Lower leg skin (tissue), 4 donors: ENCODE data around the gene COASY. TPM values are rescaled to one million over a fixed set of nuclear protein-coding genes. Genes with fewer than 3 reads are reported as not detected.

Source experiments
- DNase-seq, 2 donors: peaks; one replicate each; pipeline ENCODE4 v3.0.0-alpha.2; 2019; ENCODE audit warnings: low spot score in 2 of 2
- H3K4me3 ChIP-seq: fragments of 200-600 bp; sonication (generic); 2 replicates; pipeline ENCODE4 v1.5.1; 2017; ENCODE audit warnings: mild to moderate bottlenecking, low read depth; ENCODE audit not compliant: poor library complexity, severe bottlenecking
- POLR2A ChIP-seq, 2 donors: fragments of 450-650 bp; IDR thresholded peaks; one replicate each; pipeline ENCODE4 v1.6.1; 2016 to 2017; ENCODE audit warnings: antibody characterized with exemption in 2 of 2, mild to moderate bottlenecking in 1 of 2, moderate library complexity in 1 of 2
- WGBS, 2 donors: methylation state at CpG; one replicate each; pipeline ENCODE4 v1.1.5; 2018; 5-methylcytosine and 5-hydroxymethylcytosine counted together
- intact Hi-C: fragments of 100-400 bp; cut with DNase I; formaldehyde crosslinking; loops from one replicate; pipeline ENCODE4 v1.15.0; 2023; ENCODE audit warnings: low total_unique reads
- total RNA-seq, 4 donors: library from RNA; depleted of rRNA; stranded (reverse); fragments of >200 nt; gene quantifications; one replicate each; pipeline ENCODE4 v1.1.0, GENCODE V29; 2016
- TF ChIP-seq, protein P1 (sequence below), 3 donors: fragments of 450-650 bp; IDR thresholded peaks; one replicate each; pipeline ENCODE4 v1.5.1; 2016; ENCODE audit warnings: antibody characterized with exemption in 3 of 3, mild to moderate bottlenecking in 3 of 3, moderate library complexity in 2 of 3

COASY gene
- total RNA-seq, 4 donors from 2014 or later, result 32.4 to 49.5 (median 41.7) TPM

DNA sequence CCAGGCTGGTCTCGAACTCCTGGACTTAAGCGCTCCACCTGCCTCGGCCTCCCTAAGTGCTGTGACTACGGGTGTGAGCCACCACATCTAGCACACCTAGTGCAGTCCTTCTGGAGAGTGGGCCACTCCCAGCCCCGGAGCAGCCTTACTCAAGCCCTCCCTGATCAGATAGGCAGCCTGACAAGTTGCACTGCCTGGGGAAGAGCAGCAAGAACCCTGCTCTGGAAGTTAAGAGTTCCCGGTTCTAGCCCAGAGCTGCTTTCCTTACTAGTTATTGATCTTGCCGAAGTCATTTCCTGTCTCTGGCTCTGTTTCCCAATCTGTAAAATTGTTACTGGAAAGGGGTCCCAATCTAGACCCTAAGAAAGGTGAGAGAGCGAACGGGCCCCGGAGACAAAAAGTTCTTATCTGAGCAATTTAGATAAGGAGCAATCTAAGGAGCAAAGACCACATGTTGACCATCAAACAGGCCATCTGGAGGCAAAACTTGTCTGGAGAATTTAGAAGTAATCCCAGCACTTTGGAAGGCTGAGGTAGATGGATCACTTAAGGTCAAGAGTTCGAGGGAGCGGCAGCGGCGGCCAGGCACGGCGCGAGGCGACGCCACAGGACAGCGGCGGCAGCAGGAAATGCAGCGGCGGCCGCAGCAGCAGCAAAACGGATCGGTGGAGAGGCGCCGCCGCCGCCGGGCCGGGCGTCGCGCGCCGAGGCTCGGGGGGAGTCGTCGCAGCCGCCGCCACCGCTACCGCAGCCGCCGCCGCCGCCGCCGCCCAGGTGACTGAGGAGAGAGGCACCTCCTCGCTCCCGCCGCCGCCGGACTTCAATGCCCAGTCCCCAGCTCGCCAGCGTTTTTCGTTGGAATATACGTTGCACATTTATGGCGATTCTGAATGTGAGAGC lies 30.2 kb upstream of the COASY start:
- 12 to 17% methylated on average over 40 to 58 of the region's 60 CpGs for WGBS, 2 donors
- H3K4me3 ChIP-seq, result peak overlapping the region; percentile 25
- TF ChIP-seq POLR2A (IDR thresholded peaks at IDR 0.05), result no peak
- TF ChIP-seq, protein P1, sequence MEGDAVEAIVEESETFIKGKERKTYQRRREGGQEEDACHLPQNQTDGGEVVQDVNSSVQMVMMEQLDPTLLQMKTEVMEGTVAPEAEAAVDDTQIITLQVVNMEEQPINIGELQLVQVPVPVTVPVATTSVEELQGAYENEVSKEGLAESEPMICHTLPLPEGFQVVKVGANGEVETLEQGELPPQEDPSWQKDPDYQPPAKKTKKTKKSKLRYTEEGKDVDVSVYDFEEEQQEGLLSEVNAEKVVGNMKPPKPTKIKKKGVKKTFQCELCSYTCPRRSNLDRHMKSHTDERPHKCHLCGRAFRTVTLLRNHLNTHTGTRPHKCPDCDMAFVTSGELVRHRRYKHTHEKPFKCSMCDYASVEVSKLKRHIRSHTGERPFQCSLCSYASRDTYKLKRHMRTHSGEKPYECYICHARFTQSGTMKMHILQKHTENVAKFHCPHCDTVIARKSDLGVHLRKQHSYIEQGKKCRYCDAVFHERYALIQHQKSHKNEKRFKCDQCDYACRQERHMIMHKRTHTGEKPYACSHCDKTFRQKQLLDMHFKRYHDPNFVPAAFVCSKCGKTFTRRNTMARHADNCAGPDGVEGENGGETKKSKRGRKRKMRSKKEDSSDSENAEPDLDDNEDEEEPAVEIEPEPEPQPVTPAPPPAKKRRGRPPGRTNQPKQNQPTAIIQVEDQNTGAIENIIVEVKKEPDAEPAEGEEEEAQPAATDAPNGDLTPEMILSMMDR (IDR thresholded peaks at IDR 0.05), result peak in 1 of 3 donors; percentile 46
- intact Hi-C loops, result no loop called here
- DNase-seq, result no peak

DNA sequence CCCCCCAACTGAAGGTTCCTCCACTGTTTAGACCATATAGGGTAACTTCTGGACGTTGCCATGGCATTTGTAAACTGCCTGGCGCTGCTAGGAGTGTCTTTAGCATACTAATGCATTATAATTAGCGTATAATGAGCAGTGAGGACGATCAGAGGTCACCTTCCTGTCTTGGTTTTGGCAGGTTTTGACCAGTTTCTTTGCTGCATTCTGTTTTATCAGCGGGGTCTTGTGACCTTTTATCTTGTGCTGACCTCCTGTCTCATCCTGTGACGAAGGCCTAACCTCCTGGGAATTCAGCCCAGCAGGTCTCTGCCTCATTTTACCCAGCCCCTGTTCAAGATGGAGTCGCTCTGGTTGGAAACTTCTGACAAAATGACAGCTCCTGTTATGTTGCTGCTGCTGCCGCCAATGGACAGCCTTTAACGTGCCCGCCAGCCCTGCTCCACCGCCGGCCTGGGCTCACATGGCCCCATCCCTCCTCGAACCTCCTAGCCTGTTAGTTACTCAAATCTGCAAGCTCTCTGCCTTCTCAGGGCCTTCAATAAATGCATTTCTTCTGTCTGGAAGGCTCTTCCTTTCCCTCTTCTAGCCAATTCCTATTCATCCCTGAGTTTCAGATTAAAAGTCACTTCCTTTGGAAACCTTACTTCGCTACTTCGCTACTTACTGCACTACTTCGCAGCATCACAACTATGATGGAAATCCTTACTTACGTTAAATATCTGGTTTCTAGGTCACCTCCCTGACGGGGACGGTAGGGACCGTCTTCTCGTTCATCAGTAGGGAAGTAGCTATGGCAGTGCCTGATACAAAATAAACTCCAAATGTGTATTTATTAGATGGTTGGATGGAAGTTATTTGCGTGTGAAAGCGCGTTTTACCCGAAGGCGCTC lies 26.5 kb upstream of the COASY start:
- intact Hi-C loops, result no loop called here
- H3K4me3 ChIP-seq, result peak overlapping the region; percentile 62
- TF ChIP-seq, protein P1 (IDR thresholded peaks at IDR 0.05), result no peak
- no peak for TF ChIP-seq POLR2A (IDR thresholded peaks at IDR 0.05)
- WGBS, 2 donors, result 36 to 42% methylated on average over 26 of the region's 26 CpGs
- DNase-seq, result no peak

DNA sequence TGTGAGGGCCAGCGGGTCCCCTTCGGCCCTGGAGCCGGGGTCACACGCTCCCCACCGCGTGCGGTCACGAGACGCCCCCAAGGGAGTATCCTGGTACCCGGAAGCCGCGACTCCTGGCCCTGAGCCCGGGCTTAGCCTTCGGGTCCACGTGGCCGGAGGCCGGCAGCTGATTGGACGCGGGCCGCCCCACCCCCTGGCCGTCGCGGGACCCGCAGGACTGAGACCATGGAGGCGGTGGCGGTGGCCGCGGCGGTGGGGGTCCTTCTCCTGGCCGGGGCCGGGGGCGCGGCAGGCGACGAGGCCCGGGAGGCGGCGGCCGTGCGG lies 25.9 kb upstream of the COASY start, which contains the start of gene NAGLU:
NAGLU (plus strand) TSS at position 194 of the 324 bp plus-strand sequence; CDS start at position 226, 32 bp downstream.
- no peak for TF ChIP-seq POLR2A (IDR thresholded peaks at IDR 0.05)
- TF ChIP-seq, protein P1 (IDR thresholded peaks at IDR 0.05), result no peak
- 0 to 2% methylated on average over 6 to 12 of the region's 40 CpGs for WGBS, 2 donors
- peak; percentile 95 to 100 for DNase-seq
- intact Hi-C loops, result no loop called here
- peak within 1 kb of the TSS; percentile 62 for H3K4me3 ChIP-seq

DNA sequence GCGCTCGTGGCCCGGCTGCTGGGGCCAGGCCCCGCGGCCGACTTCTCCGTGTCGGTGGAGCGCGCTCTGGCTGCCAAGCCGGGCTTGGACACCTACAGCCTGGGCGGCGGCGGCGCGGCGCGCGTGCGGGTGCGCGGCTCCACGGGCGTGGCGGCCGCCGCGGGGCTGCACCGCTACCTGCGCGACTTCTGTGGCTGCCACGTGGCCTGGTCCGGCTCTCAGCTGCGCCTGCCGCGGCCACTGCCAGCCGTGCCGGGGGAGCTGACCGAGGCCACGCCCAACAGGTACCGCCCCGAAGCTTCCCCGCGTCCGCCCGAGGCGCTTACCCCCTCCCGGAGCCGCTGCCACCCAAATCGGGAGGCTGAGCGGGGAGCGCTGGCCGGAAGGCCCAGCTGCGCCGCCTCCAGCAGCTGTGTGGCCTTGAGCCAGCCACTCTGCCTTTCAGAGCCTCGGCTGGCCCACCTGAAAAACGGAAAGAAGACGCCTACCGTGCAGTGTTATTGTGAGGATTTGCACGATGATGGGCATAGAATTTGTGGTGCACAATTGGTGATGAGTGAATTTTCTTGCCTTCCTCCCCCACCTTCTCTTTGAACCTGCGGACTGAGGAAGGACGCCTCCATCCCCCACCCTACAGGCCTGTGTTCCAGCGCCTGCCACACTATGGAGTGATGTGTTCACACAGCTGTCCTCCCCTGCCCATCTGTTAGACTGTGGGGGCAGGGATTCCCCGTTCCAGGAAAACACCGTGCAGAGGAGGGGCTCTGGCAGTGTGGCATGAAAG lies 25.4 kb upstream of the COASY start:
- intact Hi-C loops, result no loop called here
- peak overlapping the region; percentile 62 for H3K4me3 ChIP-seq
- 0 to 2% methylated on average over 5 to 51 of the region's 65 CpGs for WGBS, 2 donors
- DNase-seq, result peak; percentile 63 to 96
- no peak for TF ChIP-seq POLR2A (IDR thresholded peaks at IDR 0.05)
- TF ChIP-seq, protein P1 (IDR thresholded peaks at IDR 0.05), result no peak

DNA sequence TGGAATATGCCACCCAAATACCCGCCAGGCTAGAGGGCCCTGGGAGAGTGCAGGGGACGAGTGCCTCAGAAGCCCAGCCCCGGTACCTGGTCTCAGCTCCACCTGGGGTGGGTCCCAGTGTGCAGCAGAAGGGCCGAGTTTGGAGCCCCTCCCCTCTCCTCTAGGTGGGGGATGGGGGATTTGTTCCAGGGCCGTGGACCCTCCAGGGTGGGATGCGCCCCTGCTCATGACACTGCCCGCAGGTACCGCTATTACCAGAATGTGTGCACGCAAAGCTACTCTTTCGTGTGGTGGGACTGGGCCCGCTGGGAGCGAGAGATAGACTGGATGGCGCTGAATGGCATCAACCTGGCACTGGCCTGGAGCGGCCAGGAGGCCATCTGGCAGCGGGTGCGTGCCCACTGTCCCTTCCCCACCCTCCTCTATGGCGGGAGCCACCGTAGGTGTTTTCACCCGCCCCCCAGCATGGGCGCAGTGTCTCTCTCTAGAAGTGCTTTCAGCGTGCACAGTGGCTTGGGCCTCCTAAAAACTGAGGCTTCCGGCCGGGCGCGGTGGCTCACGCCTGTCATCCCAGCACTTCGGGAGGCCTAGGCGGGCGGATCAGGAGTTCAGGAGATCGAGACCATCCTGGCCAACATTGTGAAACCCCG lies 24.7 kb upstream of the COASY start:
- intact Hi-C loops, result no loop called here

More for the DNA sequence above, 24.7 kb upstream of the COASY start:
- no peak overlapping the region for H3K4me3 ChIP-seq
- TF ChIP-seq, protein P1 (IDR thresholded peaks at IDR 0.05), result no peak
- no peak for TF ChIP-seq POLR2A (IDR thresholded peaks at IDR 0.05)
- DNase-seq, result no peak
- WGBS, 2 donors, result 77 to 81% methylated on average over 21 to 25 of the region's 31 CpGs
